ENCODE results near the gene NTSR1. TPM values are rescaled to one million over a fixed set of nuclear protein-coding genes. Genes with fewer than 3 reads are reported as not detected.
A peak's percentile ranks its signal among the peaks of the same experiment; 100 is the strongest.

NTSR1 gene
- total and polyA plus RNA-seq, 2 of the 13 experiments (the other 11 are each of a cell fraction or from before 2014, with no cell fraction given) = 0.09 to 0.12 TPM

DNA sequence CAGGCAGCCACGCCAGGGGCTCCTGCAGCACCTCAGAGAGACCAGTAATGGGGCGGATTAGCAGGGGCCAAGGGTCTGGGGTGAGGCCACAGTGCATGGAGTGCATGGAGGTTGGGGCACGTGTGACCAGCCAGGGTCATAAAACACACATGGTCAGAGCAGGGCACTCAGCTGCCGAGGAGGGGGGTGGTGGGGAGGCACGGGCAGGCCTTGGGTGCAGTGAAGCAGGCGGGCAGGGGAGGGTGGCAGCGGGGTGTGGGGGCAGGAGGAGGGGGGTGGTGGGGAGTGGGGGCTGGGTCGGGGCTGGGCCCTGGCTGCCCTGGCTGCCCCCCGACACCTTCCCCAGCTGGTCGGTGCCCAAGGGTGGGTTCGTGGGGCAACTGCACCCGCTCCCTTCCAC is 23.7 kb upstream of the NTSR1 start:
- peaks cover 9% of the 10 kb centered on the region for H3K9me3 ChIP-seq (ENCODE audit: low read length)
- no peaks in the 10 kb centered on the region for H3K79me2 ChIP-seq (ENCODE audit: insufficient read depth, low read length)
- H3K27me3 ChIP-seq (ENCODE audit: control insufficient read depth in 1 of 2, insufficient read depth in 2 of 2, low read length in 2 of 2) = peaks cover 20 to 84% of the 10 kb centered on the region in 2 experiments
- H3K4me2 ChIP-seq (ENCODE audit: low read depth, low read length) = no peak overlapping the region
- FAIRE-seq (no peak), ATAC-seq (no peak), DNase-seq (ENCODE audit: low spot score) (no peak)
- intact Hi-C loops (cut with micrococcal nuclease; ENCODE audit: unreplicated experiment) (loop anchor here (5.0 kb wide), 1 partner anchor 107 kb away; no protein-coding TSS in a partner anchor), in situ Hi-C loops (cut with HindIII; ENCODE audit: extremely low pct_ligation_motif_present, low pct_unique_long_range_greater_than_20kb) (loop anchor here (10.0 kb wide), 1 partner anchor 90 kb away; no protein-coding TSS in a partner anchor)
- no peak overlapping the region for H3K9ac ChIP-seq (ENCODE audit: insufficient read depth, low read depth, low read length)
- no peak for TF ChIP-seq ZNF24 (IDR thresholded peaks at IDR 0.05)
- TF ChIP-seq BHLHE40 (IDR thresholded peaks at IDR 0.05; ENCODE audit: low read length) = peak; percentile 19; the same call in 1 of the 2 replicates
- WGBS (ENCODE audit: low lambda C conversion rate) = 39% methylated on average over 12 of the region's 12 CpGs
- H3K27ac ChIP-seq (ENCODE audit: extremely low read length, insufficient read depth, low read length) = no peak overlapping the region
- ChIA-PET CTCF (ENCODE audit: low intra/inter-chr PET ratio, low total read pairs) (no interaction called here), POLR2A (no interaction called here)
- H3K36me3 ChIP-seq (replicated peaks in 1 of 2; ENCODE audit: control insufficient read depth in 1 of 2, insufficient read depth in 2 of 2, low read length in 2 of 2) = no peaks in the 10 kb centered on the region
- H4K20me1 ChIP-seq (ENCODE audit: insufficient read depth, low read length) = no peaks in the 10 kb centered on the region; the same call in 1 of the 2 replicates
- peaks cover 8% of the 10 kb centered on the region; the same call in 1 of the 2 replicates for H3K4me1 ChIP-seq (ENCODE audit: insufficient read depth, low read length)
- BruUV-seq (replicated peaks) = no TSS peak
- no peak overlapping the region for H3K4me3 ChIP-seq (replicated peaks in 1 of 3; ENCODE audit: insufficient read depth in 1 of 3, low read depth in 2 of 3, low read length in 3 of 3)
- no peak overlapping the region for H2AFZ ChIP-seq (ENCODE audit: low read length)

- H4K20me1 ChIP-seq (ENCODE audit: insufficient read depth, low read length) = no peaks in the 10 kb centered on the region; the same call in 1 of the 2 replicates
- in situ Hi-C loops (cut with HindIII; ENCODE audit: extremely low pct_ligation_motif_present, low pct_unique_long_range_greater_than_20kb) = loop anchor here (10.0 kb wide), 1 partner anchor 89 kb away; no protein-coding TSS in a partner anchor
- no TSS peak for BruUV-seq (replicated peaks)
- no peaks in the 10 kb centered on the region for H3K36me3 ChIP-seq (replicated peaks in 1 of 2; ENCODE audit: control insufficient read depth in 1 of 2, insufficient read depth in 2 of 2, low read length in 2 of 2)
- CTCF ChIA-PET (ENCODE audit: low intra/inter-chr PET ratio, low total read pairs) = no interaction called here
- ATAC-seq = peak; percentile 17
- no peaks in the 10 kb centered on the region; the same call in 1 of the 2 replicates for H3K9me3 ChIP-seq (ENCODE audit: low read length)
- no peak overlapping the region for H3K9ac ChIP-seq (ENCODE audit: insufficient read depth, low read depth, low read length)
- POLR2A ChIA-PET = no interaction called here
- H2AFZ ChIP-seq (ENCODE audit: low read length) = no peak overlapping the region
- no peaks in the 10 kb centered on the region for H3K79me2 ChIP-seq (ENCODE audit: insufficient read depth, low read length)
- H3K27ac ChIP-seq (ENCODE audit: extremely low read length, insufficient read depth, low read length) = no peak overlapping the region
- peaks cover 27 to 84% of the 10 kb centered on the region in 2 experiments for H3K27me3 ChIP-seq (ENCODE audit: control insufficient read depth in 1 of 2, insufficient read depth in 2 of 2, low read length in 2 of 2)
- FAIRE-seq = no peak
- H3K4me2 ChIP-seq (ENCODE audit: low read depth, low read length) = peak overlapping the region; percentile 22
- intact Hi-C loops (cut with micrococcal nuclease; ENCODE audit: unreplicated experiment) = loop anchor here (5.0 kb wide), 1 partner anchor 106 kb away; no protein-coding TSS in a partner anchor
- WGBS (ENCODE audit: low lambda C conversion rate) = 28% methylated on average over 26 of the region's 27 CpGs
- DNase-seq (ENCODE audit: low spot score) = peak; percentile 24
- H3K4me3 ChIP-seq (replicated peaks in 1 of 3; ENCODE audit: insufficient read depth in 1 of 3, low read depth in 2 of 3, low read length in 3 of 3) = no peak overlapping the region; a peak in 1 of 6 replicates
- peaks cover 8% of the 10 kb centered on the region; the same call in 1 of the 2 replicates for H3K4me1 ChIP-seq (ENCODE audit: insufficient read depth, low read length)
- TF ChIP-seq FOXP1 (IDR thresholded peaks at IDR 0.05) (no peak), FOXP1 (CRISPR knock-in tag; IDR thresholded peaks at IDR 0.05) (peak; percentile 57), ZNF878 (CRISPR knock-in tag; IDR thresholded peaks at IDR 0.05) (no peak), ZFP36 (IDR thresholded peaks at IDR 0.05; ENCODE audit: borderline replicate concordance, low read depth, low read length, partially characterized antibody) (peak; percentile 41), ZNF430 (CRISPR knock-in tag; IDR thresholded peaks at IDR 0.05) (no peak), DNMT1 (CRISPR knock-in tag; IDR thresholded peaks at IDR 0.05) (no peak), SAP130 (CRISPR knock-in tag; IDR thresholded peaks at IDR 0.05; ENCODE audit: low read depth) (peak; percentile 37; the same call in 1 of the 2 replicates), FOXA1 (IDR thresholded peaks at IDR 0.05) (no peak), FOXA1 (CRISPR knock-in tag; IDR thresholded peaks at IDR 0.05) (peak; percentile 63), POLR2AphosphoS5 (IDR thresholded peaks at IDR 0.05; ENCODE audit: low read depth, low read length) (no peak), BHLHE40 (IDR thresholded peaks at IDR 0.05; ENCODE audit: low read length) (0 out of 2 replicates have a peak, but pooled peaks have one; percentile 4), MYC (CRISPR knock-in tag; IDR thresholded peaks at IDR 0.05; ENCODE audit: borderline replicate concordance) (0 out of 2 replicates have a peak, but pooled peaks have one; percentile 22), ELF3 (CRISPR knock-in tag; IDR thresholded peaks at IDR 0.05) (peak; percentile 59), EZH2 (conservative IDR thresholded peaks at IDR 0.05; ENCODE audit: low read depth, low read length) (peak; percentile 78; the same call in 1 of the 2 replicates), ZNF678 (CRISPR knock-in tag; IDR thresholded peaks at IDR 0.05) (no peak)
- TF ChIP-seq, protein P1, sequence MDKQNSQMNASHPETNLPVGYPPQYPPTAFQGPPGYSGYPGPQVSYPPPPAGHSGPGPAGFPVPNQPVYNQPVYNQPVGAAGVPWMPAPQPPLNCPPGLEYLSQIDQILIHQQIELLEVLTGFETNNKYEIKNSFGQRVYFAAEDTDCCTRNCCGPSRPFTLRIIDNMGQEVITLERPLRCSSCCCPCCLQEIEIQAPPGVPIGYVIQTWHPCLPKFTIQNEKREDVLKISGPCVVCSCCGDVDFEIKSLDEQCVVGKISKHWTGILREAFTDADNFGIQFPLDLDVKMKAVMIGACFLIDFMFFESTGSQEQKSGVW (CRISPR knock-in tag; IDR thresholded peaks at IDR 0.05; ENCODE audit: borderline replicate concordance) = no peak
- TF ChIP-seq, protein P2, sequence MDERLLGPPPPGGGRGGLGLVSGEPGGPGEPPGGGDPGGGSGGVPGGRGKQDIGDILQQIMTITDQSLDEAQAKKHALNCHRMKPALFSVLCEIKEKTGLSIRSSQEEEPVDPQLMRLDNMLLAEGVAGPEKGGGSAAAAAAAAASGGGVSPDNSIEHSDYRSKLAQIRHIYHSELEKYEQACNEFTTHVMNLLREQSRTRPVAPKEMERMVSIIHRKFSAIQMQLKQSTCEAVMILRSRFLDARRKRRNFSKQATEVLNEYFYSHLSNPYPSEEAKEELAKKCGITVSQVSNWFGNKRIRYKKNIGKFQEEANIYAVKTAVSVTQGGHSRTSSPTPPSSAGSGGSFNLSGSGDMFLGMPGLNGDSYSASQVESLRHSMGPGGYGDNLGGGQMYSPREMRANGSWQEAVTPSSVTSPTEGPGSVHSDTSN (CRISPR knock-in tag; IDR thresholded peaks at IDR 0.05) = peak; percentile 22; the same call in 1 of the 2 replicates
Measured at GRCh38 chr20:62685781-62686555, 22.7 kb upstream of the NTSR1 start.
